ENCODE data around the gene VCAN.

Gene VCAN

DNA sequence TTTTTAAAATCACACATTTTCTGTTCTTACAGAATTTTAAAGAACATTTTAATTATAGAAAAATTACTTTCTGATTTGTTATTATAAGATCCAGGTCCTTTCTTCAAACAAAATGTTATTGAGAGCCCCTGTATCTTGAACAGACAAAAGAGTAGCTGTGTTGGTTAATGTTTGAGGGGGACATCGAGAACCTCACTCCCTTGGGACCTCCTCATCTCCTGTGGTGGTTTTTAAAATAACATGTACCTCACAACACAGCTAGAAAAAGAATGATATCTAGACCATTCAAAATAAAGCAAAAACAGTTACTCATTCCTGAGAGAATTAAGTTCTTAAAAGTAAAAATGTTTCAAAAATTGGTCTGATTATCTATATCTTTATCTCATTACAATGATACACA lies 54.7 kb downstream of the VCAN start:
- Histone ChIP-seq H3K9me3 (ENCODE audit: control insufficient read depth, low read length) (no peaks in the 10 kb centered on the region), H3K27ac (ENCODE audit: insufficient read depth, low read depth, low read length, poor library complexity, severe bottlenecking) (no peak overlapping the region)

DNA sequence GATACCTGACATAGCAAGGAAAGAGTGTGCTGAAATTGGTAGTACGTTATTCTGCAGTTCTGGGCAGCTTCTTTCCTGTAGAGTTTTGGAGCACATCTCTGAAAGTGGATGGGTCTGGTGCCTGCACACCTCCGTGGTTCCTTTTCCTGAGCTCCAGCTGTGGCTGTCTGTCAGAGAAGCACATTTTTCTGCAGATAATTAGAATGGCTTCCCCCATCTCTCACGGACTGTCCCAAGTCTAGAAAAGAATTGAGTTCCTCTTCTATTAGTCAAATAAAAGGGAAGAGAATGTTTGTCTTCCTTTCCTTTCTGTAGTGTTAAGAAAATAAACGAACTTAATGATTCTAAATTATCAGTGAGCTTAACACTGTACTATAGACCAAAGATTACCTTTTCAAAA lies 55.7 kb downstream of the VCAN start:
- Histone ChIP-seq H3K36me3 (ENCODE audit: control insufficient read depth, insufficient read depth, low read length) (no peaks in the 10 kb centered on the region), H3K27ac (ENCODE audit: insufficient read depth, low read depth, low read length, poor library complexity, severe bottlenecking) (no peak overlapping the region), H3K4me1 (ENCODE audit: control insufficient read depth, insufficient read depth, low read length) (peaks cover 6% of the 10 kb centered on the region), H3K4me3 (ENCODE audit: insufficient read depth, low read depth, low read length) (no peak overlapping the region), H3K9me3 (ENCODE audit: control insufficient read depth, low read length) (no peaks in the 10 kb centered on the region), H3K27me3 (ENCODE audit: control insufficient read depth, insufficient read depth, low read length, poor library complexity, severe bottlenecking) (no peaks in the 10 kb centered on the region)
- 84 to 86% methylated on average over 3 of the region's 4 CpGs for WGBS, 2 experiments

More for the DNA sequence above, 54.7 kb downstream of the VCAN start:
- no peak overlapping the region for H3K4me3 ChIP-seq (ENCODE audit: insufficient read depth, low read depth, low read length)
- H3K4me1 ChIP-seq (ENCODE audit: control insufficient read depth, insufficient read depth, low read length): peaks cover 6% of the 10 kb centered on the region
- H3K36me3 ChIP-seq (ENCODE audit: control insufficient read depth, insufficient read depth, low read length): peaks cover 2% of the 10 kb centered on the region
- H3K27me3 ChIP-seq (ENCODE audit: control insufficient read depth, insufficient read depth, low read length, poor library complexity, severe bottlenecking): no peaks in the 10 kb centered on the region
- no CpG with 5 or more reads among the region's 1 CpG for WGBS, 2 experiments

DNA sequence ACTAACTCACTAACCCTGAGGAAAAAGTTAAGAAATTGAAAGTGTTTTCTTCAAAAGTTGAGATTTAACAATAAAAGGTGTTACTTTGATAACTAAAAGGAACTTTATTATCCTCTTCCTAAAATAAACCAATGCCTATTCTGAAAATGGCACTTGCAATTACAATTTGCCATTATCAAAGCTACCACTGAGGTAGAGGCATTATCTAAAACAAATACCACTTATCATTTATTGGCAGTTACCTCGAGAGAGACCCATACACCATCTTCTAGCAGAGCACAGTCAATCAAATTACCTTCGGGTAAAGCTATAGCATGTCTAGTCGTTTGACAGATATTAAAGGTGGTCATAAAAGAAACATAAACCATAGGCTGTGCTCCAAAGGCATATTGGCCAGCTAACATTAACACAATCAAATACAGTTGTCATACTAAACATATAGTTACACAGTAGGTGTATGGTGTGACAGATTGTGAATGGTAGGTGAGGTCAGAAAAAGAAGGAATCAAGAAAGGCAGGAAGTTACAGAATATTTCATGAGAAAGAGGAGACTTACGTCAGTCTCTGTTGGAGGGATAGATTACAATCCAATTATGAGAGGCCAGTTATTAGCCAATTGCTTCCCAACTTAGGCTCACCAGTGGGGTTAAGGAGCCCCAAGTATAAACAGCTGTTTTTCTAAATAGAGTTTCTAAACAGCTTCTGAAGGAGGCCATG lies 56.3 kb downstream of the VCAN start:
- 91 to 93% methylated on average over 4 of the region's 4 CpGs for WGBS, 2 experiments
- Histone ChIP-seq H3K9me3 (ENCODE audit: control insufficient read depth, low read length) (no peaks in the 10 kb centered on the region), H3K4me3 (ENCODE audit: insufficient read depth, low read depth, low read length) (no peak overlapping the region), H3K27ac (ENCODE audit: insufficient read depth, low read depth, low read length, poor library complexity, severe bottlenecking) (no peak overlapping the region), H3K4me1 (ENCODE audit: control insufficient read depth, insufficient read depth, low read length) (peaks cover 6% of the 10 kb centered on the region), H3K36me3 (ENCODE audit: control insufficient read depth, insufficient read depth, low read length) (no peaks in the 10 kb centered on the region), H3K27me3 (ENCODE audit: control insufficient read depth, insufficient read depth, low read length, poor library complexity, severe bottlenecking) (no peaks in the 10 kb centered on the region)

DNA sequence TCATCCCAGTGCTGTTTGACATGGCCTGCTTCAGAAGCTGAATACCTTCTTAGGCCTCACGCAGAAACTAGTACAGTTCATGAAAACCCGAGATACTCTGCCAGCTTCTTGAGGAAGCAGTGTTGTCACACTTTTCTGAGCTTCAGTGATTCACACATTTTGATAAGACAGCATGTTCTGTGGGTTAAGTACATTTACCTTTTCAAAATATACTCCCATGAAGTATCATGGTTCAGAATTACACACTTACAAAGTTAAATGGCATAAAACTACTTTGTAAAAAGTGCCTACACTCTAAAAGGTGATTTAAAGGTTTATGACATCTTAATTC lies 56.9 kb downstream of the VCAN start:
- no peak overlapping the region for H3K27ac ChIP-seq (ENCODE audit: insufficient read depth, low read depth, low read length, poor library complexity, severe bottlenecking)
- WGBS, 2 experiments: 92 to 94% methylated on average over 2 of the region's 2 CpGs

DNA sequence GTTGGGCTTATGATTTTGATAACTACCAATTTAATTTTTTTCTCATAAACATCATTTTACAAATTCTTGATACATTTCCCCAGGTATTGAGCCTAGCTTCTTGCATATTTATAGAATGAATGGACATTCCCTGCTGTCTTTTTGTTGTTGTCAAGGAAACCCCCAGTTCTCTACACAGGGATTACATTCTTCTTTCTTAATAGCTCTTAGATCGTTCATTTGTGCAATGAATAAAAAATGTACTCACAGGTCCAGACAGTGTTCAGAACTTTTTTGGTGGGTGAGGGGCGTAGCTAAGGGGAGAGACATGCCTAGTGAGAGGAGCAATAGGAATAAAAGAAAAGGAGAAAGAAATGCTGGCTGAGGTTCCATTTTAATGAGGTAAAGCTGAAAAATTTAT lies 58.6 kb downstream of the VCAN start:
- no peak overlapping the region for H3K4me3 ChIP-seq (ENCODE audit: insufficient read depth, low read depth, low read length)
- peaks cover 6% of the 10 kb centered on the region for H3K4me1 ChIP-seq (ENCODE audit: control insufficient read depth, insufficient read depth, low read length)
- 94 to 98% methylated on average over 2 of the region's 2 CpGs for WGBS, 2 experiments
- H3K9me3 ChIP-seq (ENCODE audit: control insufficient read depth, low read length): no peaks in the 10 kb centered on the region
- no peaks in the 10 kb centered on the region for H3K36me3 ChIP-seq (ENCODE audit: control insufficient read depth, insufficient read depth, low read length)
- H3K27ac ChIP-seq (ENCODE audit: insufficient read depth, low read depth, low read length, poor library complexity, severe bottlenecking): no peak overlapping the region
- H3K27me3 ChIP-seq (ENCODE audit: control insufficient read depth, insufficient read depth, low read length, poor library complexity, severe bottlenecking): no peaks in the 10 kb centered on the region

More for the DNA sequence above, 56.9 kb downstream of the VCAN start:
- Histone ChIP-seq H3K36me3 (ENCODE audit: control insufficient read depth, insufficient read depth, low read length) (no peaks in the 10 kb centered on the region), H3K27me3 (ENCODE audit: control insufficient read depth, insufficient read depth, low read length, poor library complexity, severe bottlenecking) (no peaks in the 10 kb centered on the region), H3K4me3 (ENCODE audit: insufficient read depth, low read depth, low read length) (no peak overlapping the region), H3K4me1 (ENCODE audit: control insufficient read depth, insufficient read depth, low read length) (peaks cover 6% of the 10 kb centered on the region), H3K9me3 (ENCODE audit: control insufficient read depth, low read length) (no peaks in the 10 kb centered on the region)

DNA sequence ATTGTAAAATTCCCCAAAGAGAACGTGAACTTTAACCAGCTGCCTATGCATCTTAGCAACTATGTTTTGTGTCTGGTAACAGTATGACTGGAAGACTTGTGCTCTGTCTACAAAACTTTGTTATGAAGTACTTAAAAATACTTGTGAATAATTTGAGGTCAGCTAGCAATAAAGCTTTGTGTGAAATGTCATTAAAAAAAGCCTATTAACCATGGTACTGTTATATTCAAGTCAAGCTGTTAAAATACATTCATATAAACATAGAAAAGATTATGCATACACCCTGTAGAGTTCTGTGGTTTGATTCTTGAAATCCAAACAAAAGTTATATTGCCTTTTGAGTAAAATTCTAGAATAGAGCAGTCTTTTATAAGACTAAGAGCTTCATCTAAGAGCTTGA lies 60.1 kb downstream of the VCAN start:
- 100% methylated on average over 1 of the region's 1 CpG for WGBS, 2 experiments
- Histone ChIP-seq H3K4me1 (ENCODE audit: control insufficient read depth, insufficient read depth, low read length) (peaks cover 6% of the 10 kb centered on the region), H3K27ac (ENCODE audit: insufficient read depth, low read depth, low read length, poor library complexity, severe bottlenecking) (no peak overlapping the region), H3K27me3 (ENCODE audit: control insufficient read depth, insufficient read depth, low read length, poor library complexity, severe bottlenecking) (no peaks in the 10 kb centered on the region), H3K36me3 (ENCODE audit: control insufficient read depth, insufficient read depth, low read length) (no peaks in the 10 kb centered on the region), H3K4me3 (ENCODE audit: insufficient read depth, low read depth, low read length) (no peak overlapping the region), H3K9me3 (ENCODE audit: control insufficient read depth, low read length) (no peaks in the 10 kb centered on the region)

DNA sequence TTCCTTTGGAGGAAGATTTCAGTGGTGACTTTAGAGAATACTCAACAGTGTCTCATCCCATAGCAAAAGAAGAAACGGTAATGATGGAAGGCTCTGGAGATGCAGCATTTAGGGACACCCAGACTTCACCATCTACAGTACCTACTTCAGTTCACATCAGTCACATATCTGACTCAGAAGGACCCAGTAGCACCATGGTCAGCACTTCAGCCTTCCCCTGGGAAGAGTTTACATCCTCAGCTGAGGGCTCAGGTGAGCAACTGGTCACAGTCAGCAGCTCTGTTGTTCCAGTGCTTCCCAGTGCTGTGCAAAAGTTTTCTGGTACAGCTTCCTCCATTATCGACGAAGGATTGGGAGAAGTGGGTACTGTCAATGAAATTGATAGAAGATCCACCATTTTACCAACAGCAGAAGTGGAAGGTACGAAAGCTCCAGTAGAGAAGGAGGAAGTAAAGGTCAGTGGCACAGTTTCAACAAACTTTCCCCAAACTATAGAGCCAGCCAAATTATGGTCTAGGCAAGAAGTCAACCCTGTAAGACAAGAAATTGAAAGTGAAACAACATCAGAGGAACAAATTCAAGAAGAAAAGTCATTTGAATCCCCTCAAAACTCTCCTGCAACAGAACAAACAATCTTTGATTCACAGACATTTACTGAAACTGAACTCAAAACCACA lies 67.4 kb downstream of the VCAN start:
- H3K27ac ChIP-seq (ENCODE audit: insufficient read depth, low read depth, low read length, poor library complexity, severe bottlenecking): no peak overlapping the region
- no peak overlapping the region for H3K4me3 ChIP-seq (ENCODE audit: insufficient read depth, low read depth, low read length)
- no peaks in the 10 kb centered on the region for H3K4me1 ChIP-seq (ENCODE audit: control insufficient read depth, insufficient read depth, low read length)
- H3K27me3 ChIP-seq (ENCODE audit: control insufficient read depth, insufficient read depth, low read length, poor library complexity, severe bottlenecking): no peaks in the 10 kb centered on the region
- no peaks in the 10 kb centered on the region for H3K9me3 ChIP-seq (ENCODE audit: control insufficient read depth, low read length)
- WGBS, 2 experiments: 91 to 94% methylated on average over 4 of the region's 4 CpGs
- peaks cover 20% of the 10 kb centered on the region for H3K36me3 ChIP-seq (ENCODE audit: control insufficient read depth, insufficient read depth, low read length)

DNA sequence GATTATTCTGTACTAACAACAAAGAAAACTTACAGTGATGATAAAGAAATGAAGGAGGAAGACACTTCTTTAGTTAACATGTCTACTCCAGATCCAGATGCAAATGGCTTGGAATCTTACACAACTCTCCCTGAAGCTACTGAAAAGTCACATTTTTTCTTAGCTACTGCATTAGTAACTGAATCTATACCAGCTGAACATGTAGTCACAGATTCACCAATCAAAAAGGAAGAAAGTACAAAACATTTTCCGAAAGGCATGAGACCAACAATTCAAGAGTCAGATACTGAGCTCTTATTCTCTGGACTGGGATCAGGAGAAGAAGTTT lies 67.9 kb downstream of the VCAN start:
- H3K27ac ChIP-seq (ENCODE audit: insufficient read depth, low read depth, low read length, poor library complexity, severe bottlenecking): no peak overlapping the region
- peaks cover 20% of the 10 kb centered on the region for H3K36me3 ChIP-seq (ENCODE audit: control insufficient read depth, insufficient read depth, low read length)
- H3K4me1 ChIP-seq (ENCODE audit: control insufficient read depth, insufficient read depth, low read length): no peaks in the 10 kb centered on the region
- 89 to 100% methylated on average over 1 of the region's 1 CpG for WGBS, 2 experiments
- no peaks in the 10 kb centered on the region for H3K9me3 ChIP-seq (ENCODE audit: control insufficient read depth, low read length)
- no peak overlapping the region for H3K4me3 ChIP-seq (ENCODE audit: insufficient read depth, low read depth, low read length)
- H3K27me3 ChIP-seq (ENCODE audit: control insufficient read depth, insufficient read depth, low read length, poor library complexity, severe bottlenecking): no peaks in the 10 kb centered on the region

DNA sequence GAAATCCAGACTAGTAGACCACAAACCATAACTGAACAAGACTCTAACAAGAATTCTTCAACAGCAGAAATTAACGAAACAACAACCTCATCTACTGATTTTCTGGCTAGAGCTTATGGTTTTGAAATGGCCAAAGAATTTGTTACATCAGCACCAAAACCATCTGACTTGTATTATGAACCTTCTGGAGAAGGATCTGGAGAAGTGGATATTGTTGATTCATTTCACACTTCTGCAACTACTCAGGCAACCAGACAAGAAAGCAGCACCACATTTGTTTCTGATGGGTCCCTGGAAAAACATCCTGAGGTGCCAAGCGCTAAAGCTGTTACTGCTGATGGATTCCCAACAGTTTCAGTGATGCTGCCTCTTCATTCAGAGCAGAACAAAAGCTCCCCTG lies 68.6 kb downstream of the VCAN start:
- no peaks in the 10 kb centered on the region for H3K4me1 ChIP-seq (ENCODE audit: control insufficient read depth, insufficient read depth, low read length)
- whole genome bisulfite sequencing, 2 experiments: 92 to 97% methylated on average over 2 of the region's 2 CpGs
- H3K36me3 ChIP-seq (ENCODE audit: control insufficient read depth, insufficient read depth, low read length): peaks cover 20% of the 10 kb centered on the region
- H3K27me3 ChIP-seq (ENCODE audit: control insufficient read depth, insufficient read depth, low read length, poor library complexity, severe bottlenecking): no peaks in the 10 kb centered on the region
- no peak overlapping the region for H3K4me3 ChIP-seq (ENCODE audit: insufficient read depth, low read depth, low read length)
- no peak overlapping the region for H3K27ac ChIP-seq (ENCODE audit: insufficient read depth, low read depth, low read length, poor library complexity, severe bottlenecking)
- H3K9me3 ChIP-seq (ENCODE audit: control insufficient read depth, low read length): no peaks in the 10 kb centered on the region

DNA sequence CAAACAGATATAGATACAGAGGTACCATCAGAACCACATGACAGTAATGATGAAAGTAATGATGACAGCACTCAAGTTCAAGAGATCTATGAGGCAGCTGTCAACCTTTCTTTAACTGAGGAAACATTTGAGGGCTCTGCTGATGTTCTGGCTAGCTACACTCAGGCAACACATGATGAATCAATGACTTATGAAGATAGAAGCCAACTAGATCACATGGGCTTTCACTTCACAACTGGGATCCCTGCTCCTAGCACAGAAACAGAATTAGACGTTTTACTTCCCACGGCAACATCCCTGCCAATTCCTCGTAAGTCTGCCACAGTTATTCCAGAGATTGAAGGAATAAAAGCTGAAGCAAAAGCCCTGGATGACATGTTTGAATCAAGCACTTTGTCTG lies 69.2 kb downstream of the VCAN start:
- H3K36me3 ChIP-seq (ENCODE audit: control insufficient read depth, insufficient read depth, low read length): peaks cover 20% of the 10 kb centered on the region
- H3K9me3 ChIP-seq (ENCODE audit: control insufficient read depth, low read length): no peaks in the 10 kb centered on the region
- no peaks in the 10 kb centered on the region for H3K27me3 ChIP-seq (ENCODE audit: control insufficient read depth, insufficient read depth, low read length, poor library complexity, severe bottlenecking)
- no peak overlapping the region for H3K27ac ChIP-seq (ENCODE audit: insufficient read depth, low read depth, low read length, poor library complexity, severe bottlenecking)
- WGBS, 2 experiments: 95 to 97% methylated on average over 3 of the region's 3 CpGs
- H3K4me1 ChIP-seq (ENCODE audit: control insufficient read depth, insufficient read depth, low read length): no peaks in the 10 kb centered on the region
- no peak overlapping the region for H3K4me3 ChIP-seq (ENCODE audit: insufficient read depth, low read depth, low read length)

Measured in ectodermal cell (in vitro differentiated cells).